ENCODE results near the gene EGLN1.

EGLN1 gene

DNA sequence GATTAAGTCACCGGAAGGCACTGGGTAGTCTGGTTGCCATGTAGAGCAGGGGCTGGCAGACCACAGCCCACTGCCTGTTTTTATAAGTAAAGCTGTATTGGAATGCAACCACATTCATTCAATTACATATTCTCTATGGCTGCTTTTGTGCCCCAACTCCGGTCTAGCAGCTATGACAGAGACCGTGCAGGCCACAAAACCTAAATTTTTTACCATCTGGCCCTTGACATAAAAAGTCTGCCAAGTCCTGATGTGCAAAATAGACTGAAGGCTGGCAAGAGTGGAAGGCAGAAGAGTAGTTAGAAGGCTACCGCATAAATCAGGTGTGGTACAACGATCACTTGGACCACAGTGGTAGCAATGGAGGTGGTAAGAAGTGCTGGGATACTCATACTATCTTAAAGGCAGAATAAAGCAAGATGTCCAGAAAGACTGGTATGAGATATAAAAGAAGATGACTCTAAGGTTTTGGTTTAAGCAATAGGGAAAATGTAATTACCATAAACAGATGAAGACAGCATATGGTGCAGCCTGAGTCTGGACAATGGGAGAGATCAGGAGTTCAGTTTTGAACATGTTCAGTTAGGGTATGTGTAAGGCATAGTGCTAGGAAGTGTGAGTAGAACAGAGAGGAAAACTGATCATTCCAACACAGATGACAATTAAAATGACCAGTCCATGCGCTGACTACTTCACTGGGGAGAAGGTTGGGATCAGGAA, 37.2 kb downstream of the EGLN1 start:
- H3K4me3 ChIP-seq (ENCODE audit: low read depth, low read length, poor library complexity, severe bottlenecking), result no peak overlapping the region
- H3K9ac ChIP-seq (ENCODE audit: low read length), result no peak overlapping the region
- H4K20me1 ChIP-seq (ENCODE audit: insufficient read depth, low read length), result no peaks in the 10 kb centered on the region
- no peaks in the 10 kb centered on the region for H3K9me3 ChIP-seq (ENCODE audit: low read length)
- H3F3A ChIP-seq (ENCODE audit: insufficient read depth, low read length), result no peaks in the 10 kb centered on the region
- H3K36me3 ChIP-seq (ENCODE audit: insufficient read depth, low read length), result no peaks in the 10 kb centered on the region
- H2AFZ ChIP-seq (ENCODE audit: low read length), result no peak overlapping the region
- H3K27ac ChIP-seq (ENCODE audit: low read depth, low read length, poor library complexity, severe bottlenecking), result no peak overlapping the region
- H3K9me2 ChIP-seq (ENCODE audit: low read depth, low read length), result no peaks in the 10 kb centered on the region
- H3K4me1 ChIP-seq (ENCODE audit: insufficient read depth, low read length, severe bottlenecking), result no peaks in the 10 kb centered on the region
- no peaks in the 10 kb centered on the region for H3K27me3 ChIP-seq (ENCODE audit: insufficient read depth, low read length)
- peaks cover 10% of the 10 kb centered on the region; the same call in 1 of the 2 replicates for H3K79me2 ChIP-seq (ENCODE audit: insufficient read depth, low read length)
- H3K4me2 ChIP-seq (ENCODE audit: low read length), result no peak overlapping the region
- no peak for TF ChIP-seq EZH2 (IDR thresholded peaks at IDR 0.05; ENCODE audit: borderline replicate concordance, low read length)
- TF ChIP-seq, protein P1, sequence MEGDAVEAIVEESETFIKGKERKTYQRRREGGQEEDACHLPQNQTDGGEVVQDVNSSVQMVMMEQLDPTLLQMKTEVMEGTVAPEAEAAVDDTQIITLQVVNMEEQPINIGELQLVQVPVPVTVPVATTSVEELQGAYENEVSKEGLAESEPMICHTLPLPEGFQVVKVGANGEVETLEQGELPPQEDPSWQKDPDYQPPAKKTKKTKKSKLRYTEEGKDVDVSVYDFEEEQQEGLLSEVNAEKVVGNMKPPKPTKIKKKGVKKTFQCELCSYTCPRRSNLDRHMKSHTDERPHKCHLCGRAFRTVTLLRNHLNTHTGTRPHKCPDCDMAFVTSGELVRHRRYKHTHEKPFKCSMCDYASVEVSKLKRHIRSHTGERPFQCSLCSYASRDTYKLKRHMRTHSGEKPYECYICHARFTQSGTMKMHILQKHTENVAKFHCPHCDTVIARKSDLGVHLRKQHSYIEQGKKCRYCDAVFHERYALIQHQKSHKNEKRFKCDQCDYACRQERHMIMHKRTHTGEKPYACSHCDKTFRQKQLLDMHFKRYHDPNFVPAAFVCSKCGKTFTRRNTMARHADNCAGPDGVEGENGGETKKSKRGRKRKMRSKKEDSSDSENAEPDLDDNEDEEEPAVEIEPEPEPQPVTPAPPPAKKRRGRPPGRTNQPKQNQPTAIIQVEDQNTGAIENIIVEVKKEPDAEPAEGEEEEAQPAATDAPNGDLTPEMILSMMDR (IDR thresholded peaks at IDR 0.05; ENCODE audit: low read length), result no peak

- no peak overlapping the region for H2AFZ ChIP-seq (ENCODE audit: low read length)
- H3K27ac ChIP-seq (ENCODE audit: low read depth, low read length, poor library complexity, severe bottlenecking), result no peak overlapping the region
- no peaks in the 10 kb centered on the region for H3K9me3 ChIP-seq (ENCODE audit: low read length)
- no peaks in the 10 kb centered on the region for H3K36me3 ChIP-seq (ENCODE audit: insufficient read depth, low read length)
- no peak overlapping the region for H3K4me2 ChIP-seq (ENCODE audit: low read length)
- H3K4me1 ChIP-seq (ENCODE audit: insufficient read depth, low read length, severe bottlenecking), result no peaks in the 10 kb centered on the region
- no peak for TF ChIP-seq EZH2 (IDR thresholded peaks at IDR 0.05; ENCODE audit: borderline replicate concordance, low read length)
- TF ChIP-seq, protein P1 (IDR thresholded peaks at IDR 0.05; ENCODE audit: low read length), result no peak
- no peak overlapping the region for H3K9ac ChIP-seq (ENCODE audit: low read length)
- H4K20me1 ChIP-seq (ENCODE audit: insufficient read depth, low read length), result no peaks in the 10 kb centered on the region
- 0 out of 2 replicates have a peak, but pooled peaks cover 5% of the 10 kb centered on the region for H3K79me2 ChIP-seq (ENCODE audit: insufficient read depth, low read length)
- no peaks in the 10 kb centered on the region for H3K9me2 ChIP-seq (ENCODE audit: low read depth, low read length)
- H3K4me3 ChIP-seq (ENCODE audit: low read depth, low read length, poor library complexity, severe bottlenecking), result no peak overlapping the region
- H3F3A ChIP-seq (ENCODE audit: insufficient read depth, low read length), result no peaks in the 10 kb centered on the region
- no peaks in the 10 kb centered on the region for H3K27me3 ChIP-seq (ENCODE audit: insufficient read depth, low read length)
Measured at GRCh38 chr1:231383159-231383860, 38.8 kb downstream of the EGLN1 start.

DNA sequence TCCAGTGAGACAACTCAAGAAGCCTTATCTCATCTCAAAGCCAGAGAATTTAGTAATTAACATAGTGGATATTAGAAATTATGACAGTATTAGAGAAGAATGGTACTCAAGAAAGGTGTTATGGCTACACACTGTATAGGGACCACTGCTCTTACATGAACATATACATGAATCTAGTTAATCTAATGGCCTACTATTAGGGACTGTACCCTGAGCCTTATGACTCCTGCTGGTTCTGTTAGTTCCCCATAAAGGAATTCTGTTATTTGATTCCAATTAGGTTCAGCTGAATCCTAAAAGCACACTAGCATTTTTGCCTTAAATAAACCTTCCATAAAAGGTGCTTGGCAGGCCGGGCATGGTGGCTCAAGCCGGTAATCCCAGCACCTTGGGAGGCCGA, 39.7 kb downstream of the EGLN1 start:
- H4K20me1 ChIP-seq (ENCODE audit: insufficient read depth, low read length), result no peaks in the 10 kb centered on the region
- no peak overlapping the region for H3K4me2 ChIP-seq (ENCODE audit: low read length)
- H3F3A ChIP-seq (ENCODE audit: insufficient read depth, low read length), result no peaks in the 10 kb centered on the region
- no peak overlapping the region for H3K9ac ChIP-seq (ENCODE audit: low read length)
- no peak overlapping the region for H3K27ac ChIP-seq (ENCODE audit: low read depth, low read length, poor library complexity, severe bottlenecking)
- H3K4me3 ChIP-seq (ENCODE audit: low read depth, low read length, poor library complexity, severe bottlenecking), result no peak overlapping the region
- no peak overlapping the region for H2AFZ ChIP-seq (ENCODE audit: low read length)
- no peaks in the 10 kb centered on the region for H3K9me3 ChIP-seq (ENCODE audit: low read length)
- no peaks in the 10 kb centered on the region for H3K36me3 ChIP-seq (ENCODE audit: insufficient read depth, low read length)
- H3K9me2 ChIP-seq (ENCODE audit: low read depth, low read length), result no peaks in the 10 kb centered on the region
- H3K4me1 ChIP-seq (ENCODE audit: insufficient read depth, low read length, severe bottlenecking), result no peaks in the 10 kb centered on the region
- no peaks in the 10 kb centered on the region for H3K27me3 ChIP-seq (ENCODE audit: insufficient read depth, low read length)
- TF ChIP-seq EZH2 (IDR thresholded peaks at IDR 0.05; ENCODE audit: borderline replicate concordance, low read length), result no peak
- TF ChIP-seq, protein P1 (IDR thresholded peaks at IDR 0.05; ENCODE audit: low read length), result no peak
- 0 out of 2 replicates have a peak, but pooled peaks cover 5% of the 10 kb centered on the region for H3K79me2 ChIP-seq (ENCODE audit: insufficient read depth, low read length)
